ENCODE results near the gene CLP1.

CLP1 gene

DNA sequence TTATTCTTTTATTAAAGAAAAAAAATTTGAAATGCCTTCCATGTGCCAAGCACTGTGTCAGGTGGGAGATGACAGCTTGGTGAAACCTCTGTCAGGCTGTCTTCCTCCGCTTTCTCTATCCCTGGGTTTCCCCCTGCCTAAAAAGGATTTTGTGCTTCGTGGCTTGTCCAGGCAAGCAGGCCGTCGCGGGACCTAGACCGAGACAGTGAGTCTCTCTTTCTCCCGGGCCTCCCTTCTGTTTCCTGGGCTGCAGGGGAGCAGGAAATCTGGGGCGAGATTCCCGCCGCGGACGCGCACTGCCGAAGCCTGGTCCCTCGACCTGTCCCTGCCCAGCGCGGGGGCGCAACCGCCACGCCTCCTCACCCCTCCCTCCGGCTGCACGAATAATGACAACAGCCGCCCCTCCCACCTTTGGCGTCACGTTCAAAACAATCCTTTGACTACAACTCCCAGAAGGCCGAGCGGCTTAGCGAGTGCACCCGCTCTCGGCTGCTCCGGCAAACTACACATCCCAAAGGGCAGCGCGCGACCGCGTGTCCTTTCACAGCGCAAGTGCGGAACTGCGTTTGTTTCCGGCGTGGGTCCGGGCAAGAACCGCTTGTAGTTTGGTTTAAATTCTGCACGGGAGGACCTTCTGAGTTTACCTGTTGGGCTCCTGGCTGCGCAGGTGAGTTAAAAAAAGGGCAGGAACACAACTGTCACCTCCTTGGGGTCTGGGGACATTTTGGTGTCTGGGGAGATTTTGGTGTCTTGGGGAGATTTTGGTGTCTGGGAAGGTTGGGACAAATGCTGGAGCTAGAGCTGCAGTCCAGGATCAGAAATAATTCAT lies at the start of gene CLP1:
Gene CLP1 (plus strand): TSS at position 569 of the 829 bp plus-strand sequence. CDS start 1,715 bp downstream, outside the sequence.
- in situ Hi-C loops (cut with MboI; ENCODE audit: low sequenced_read_pairs): no loop called here

DNA sequence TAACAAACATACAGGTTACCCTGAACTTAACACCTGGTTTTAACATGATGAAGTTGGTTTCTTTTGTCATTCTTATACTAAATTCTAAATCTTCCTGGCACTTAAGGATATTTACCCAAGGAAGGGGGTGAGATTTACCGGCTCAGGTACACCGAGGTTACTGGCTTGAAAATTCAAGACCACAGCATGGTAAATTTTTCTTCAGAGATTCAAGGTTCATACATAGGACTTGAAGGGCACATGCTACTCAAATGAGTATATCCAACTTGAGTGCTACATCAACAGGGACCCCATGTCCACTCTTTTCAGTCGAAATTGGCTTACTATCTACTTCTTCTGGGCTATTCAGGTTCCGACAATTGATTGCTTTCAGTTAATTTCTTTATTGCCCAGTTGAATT lies 47.4 kb upstream of the CLP1 start:
- in situ Hi-C loops (cut with MboI; ENCODE audit: low sequenced_read_pairs): no loop called here

DNA sequence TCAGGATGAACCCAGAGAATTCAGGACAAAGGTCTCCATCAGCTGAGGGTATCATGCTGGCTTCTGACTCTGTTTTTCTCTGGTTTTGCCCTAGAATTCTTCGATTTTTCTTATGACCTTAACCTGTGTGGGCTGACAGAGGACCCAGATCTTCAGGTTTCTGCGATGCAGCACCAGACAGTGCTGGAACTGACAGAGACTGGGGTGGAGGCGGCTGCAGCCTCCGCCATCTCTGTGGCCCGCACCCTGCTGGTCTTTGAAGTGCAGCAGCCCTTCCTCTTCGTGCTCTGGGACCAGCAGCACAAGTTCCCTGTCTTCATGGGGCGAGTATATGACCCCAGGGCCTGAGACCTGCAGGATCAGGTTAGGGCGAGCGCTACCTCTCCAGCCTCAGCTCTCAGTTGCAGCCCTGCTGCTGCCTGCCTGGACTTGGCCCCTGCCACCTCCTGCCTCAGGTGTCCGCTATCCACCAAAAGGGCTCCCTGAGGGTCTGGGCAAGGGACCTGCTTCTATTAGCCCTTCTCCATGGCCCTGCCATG lies 43.3 kb upstream of the CLP1 start:
- in situ Hi-C loops (cut with MboI; ENCODE audit: low sequenced_read_pairs): no loop called here

DNA sequence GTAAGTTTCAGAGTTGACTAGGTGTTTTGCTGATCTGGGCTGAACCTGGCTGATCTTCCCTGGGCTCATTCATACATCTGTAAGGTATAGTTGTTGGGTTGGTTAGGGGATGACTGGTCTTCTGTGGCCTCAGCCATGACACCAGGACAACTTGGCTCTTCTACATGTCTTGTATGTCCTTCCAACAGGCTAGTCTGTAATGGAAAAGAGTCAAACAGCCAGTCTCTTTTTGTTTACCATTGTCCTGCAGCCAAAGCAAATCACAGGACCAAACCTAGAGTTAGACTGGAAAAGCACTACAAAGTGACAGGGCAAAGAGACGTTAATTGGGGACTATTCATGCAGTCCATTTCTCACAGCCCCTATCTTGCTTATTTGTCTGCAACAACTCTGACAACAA lies 42.3 kb upstream of the CLP1 start:
- in situ Hi-C loops (cut with MboI; ENCODE audit: low sequenced_read_pairs): no loop called here

DNA sequence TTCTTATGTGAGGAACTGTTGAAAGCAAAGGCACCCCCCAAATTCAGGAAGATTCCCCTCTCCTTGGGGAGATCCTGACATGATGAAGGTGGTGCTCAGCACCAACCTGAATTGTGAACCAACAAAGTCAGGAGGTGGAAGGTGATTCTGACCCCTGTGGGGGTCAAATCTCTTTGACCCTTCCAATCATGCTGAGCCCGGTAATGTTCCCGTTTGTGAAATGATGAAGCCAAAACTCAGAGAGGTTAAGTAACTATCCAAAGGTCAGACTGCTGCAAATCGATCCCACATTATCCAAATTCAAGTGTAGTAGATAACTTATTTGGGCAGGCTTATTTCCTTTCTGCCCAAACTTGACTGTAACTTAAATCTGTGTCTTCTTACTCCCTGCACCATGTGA lies 41.0 kb upstream of the CLP1 start:
- in situ Hi-C loops (cut with MboI; ENCODE audit: low sequenced_read_pairs): no loop called here

DNA sequence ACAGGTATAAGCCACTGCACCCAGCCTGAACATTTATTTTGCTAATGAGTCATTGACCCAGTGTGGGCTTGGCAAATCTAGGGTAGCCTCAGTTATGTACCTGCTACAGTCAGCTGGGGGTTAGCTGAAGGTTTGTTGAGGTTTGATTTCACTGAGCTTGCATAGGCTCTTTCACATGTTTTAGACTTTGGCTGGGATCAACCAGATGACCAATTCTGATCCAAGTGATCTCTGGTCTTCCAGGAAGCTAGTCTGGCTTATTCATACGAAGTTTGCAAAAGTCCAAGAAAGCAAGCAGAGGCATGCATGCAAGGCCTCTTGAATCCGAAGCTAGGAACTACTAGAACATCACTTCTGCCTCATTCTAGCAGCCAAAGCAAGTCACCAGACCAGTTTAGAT lies 39.1 kb upstream of the CLP1 start:
- in situ Hi-C loops (cut with MboI; ENCODE audit: low sequenced_read_pairs): no loop called here

DNA sequence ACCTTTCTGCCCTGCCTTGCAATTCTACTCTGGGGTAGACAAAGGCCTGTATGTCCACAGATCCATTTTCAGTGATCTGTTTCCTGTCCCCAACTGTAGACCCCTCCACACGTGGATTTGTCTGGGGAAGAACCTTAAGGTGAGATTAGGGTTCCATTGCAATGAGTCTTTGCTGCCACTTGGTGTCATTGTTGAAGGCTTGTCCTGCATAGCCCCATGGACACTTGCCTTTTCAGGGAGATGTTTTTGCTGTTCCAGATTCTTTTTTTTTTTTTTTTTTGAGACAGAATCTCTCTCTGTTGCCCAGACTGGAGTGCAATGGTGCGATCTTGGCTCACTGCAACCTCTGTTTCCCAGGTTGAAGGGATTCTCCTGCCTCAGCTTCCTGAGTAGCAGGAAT lies 38.2 kb upstream of the CLP1 start:
- in situ Hi-C loops (cut with MboI; ENCODE audit: low sequenced_read_pairs): no loop called here

DNA sequence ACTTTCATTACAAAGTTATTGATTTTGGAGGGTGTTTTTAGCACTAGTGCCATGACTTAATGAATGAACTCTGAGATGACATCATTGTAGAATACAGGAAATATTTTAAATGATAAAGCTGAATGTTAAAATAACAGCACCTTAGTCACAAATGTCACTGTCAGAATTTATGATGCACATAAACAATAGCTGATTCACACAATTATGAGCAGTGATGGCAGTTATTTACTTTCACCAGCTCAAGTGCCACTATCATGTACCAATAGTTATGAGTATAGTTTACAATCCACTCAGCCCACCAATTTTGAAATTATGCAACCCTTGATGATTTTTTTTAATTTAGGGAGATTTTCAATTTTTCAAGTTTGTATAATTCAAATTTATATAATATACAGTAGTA lies 37.1 kb upstream of the CLP1 start:
- in situ Hi-C loops (cut with MboI; ENCODE audit: low sequenced_read_pairs): no loop called here

DNA sequence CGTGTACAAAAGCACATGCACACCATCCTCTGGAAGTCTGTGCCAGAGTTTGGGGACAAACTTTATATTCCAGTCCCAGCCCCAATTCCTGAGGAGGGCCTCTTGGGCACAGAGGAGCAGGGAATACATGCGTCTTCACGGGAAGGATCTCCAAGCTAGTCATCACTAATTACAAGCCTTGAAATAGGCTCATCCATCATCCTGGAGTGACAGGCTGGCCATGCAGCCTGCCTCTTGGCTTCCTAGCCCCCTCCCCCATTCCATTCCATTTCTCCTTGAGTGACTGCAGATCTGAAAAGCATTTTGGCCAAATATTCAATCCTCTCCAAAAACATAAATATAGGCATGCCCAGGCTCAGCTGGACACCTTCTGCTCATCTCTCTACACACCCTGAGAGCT lies 35.3 kb upstream of the CLP1 start:
- in situ Hi-C loops (cut with MboI; ENCODE audit: low sequenced_read_pairs): no loop called here

DNA sequence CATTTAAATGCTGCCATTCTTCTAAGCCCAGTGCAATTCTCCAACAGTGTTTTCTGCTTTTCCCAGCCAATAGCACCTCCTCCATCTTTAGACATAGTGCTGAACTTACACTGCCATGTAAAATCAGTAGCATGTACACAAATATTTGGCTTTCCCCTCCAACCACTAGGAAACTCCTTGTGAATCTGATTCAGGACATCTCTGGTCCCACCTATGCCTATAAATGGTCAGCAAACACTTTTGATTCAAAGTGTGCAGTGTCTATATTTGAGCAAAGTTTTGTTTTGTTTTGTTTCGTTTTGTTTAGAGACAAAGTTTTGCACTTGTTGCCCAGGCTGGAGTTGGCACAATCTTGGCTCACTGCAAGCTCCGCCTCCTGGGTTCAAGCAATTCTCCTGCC lies 32.7 kb upstream of the CLP1 start:
- in situ Hi-C loops (cut with MboI; ENCODE audit: low sequenced_read_pairs): no loop called here

DNA sequence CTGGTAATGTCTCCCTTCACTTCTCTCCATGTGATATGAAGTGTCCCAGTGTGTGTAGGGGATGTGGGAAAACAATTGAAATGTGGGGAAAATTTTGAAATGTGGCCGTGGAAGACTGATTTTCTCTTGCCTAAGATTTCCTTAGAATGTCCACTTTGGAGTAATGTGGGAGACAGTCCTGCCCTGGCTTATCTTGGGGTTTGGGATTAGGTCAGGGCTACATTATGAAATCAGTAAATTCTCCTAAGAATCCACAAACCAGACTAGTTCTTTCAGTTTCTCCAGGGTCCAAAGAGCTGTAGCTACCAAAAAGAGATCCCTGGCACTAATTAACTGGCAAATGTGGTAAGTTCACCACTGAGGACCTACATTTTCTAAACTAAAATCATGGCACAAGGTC lies 30.7 kb upstream of the CLP1 start:
- in situ Hi-C loops (cut with MboI; ENCODE audit: low sequenced_read_pairs): no loop called here

DNA sequence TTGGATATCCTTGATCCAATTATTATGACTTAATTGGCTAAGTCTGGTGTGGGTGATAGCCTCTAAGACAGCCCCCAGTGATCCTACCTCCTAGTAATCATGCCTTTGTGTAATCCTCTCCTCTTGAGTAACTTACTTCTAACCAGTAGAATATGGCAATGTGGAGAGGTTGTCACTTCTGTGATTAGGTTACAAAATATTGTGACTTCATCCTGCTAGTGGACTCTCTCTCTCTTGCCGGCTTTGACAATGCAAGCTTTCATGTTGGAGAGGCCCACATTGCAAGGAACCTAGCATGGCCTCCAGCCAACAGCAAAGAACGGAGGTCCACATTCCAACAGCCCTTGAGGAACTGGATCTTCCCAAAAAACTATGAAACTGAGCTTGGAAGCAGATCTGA lies 27.4 kb upstream of the CLP1 start:
- in situ Hi-C loops (cut with MboI; ENCODE audit: low sequenced_read_pairs): no loop called here

DNA sequence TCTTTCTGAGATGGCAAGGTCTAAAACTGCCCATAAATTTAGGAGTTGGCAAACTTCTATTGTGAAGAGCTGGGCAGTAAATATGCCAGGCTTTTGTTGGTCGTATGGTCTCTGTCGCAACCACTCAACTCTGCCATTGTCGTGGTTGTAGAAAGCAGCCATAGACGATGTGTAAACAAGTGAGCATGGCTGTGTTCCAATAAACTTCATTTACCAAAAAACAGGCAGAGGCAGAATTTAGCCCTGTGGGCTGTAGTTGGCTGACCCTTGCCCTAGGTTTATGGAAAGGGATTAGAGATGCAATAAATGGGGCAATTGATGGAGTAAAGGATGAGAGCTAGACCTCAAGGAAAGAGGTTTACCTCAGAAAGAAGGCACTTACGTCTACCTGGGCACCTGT lies 25.4 kb upstream of the CLP1 start:
- in situ Hi-C loops (cut with MboI; ENCODE audit: low sequenced_read_pairs): no loop called here

DNA sequence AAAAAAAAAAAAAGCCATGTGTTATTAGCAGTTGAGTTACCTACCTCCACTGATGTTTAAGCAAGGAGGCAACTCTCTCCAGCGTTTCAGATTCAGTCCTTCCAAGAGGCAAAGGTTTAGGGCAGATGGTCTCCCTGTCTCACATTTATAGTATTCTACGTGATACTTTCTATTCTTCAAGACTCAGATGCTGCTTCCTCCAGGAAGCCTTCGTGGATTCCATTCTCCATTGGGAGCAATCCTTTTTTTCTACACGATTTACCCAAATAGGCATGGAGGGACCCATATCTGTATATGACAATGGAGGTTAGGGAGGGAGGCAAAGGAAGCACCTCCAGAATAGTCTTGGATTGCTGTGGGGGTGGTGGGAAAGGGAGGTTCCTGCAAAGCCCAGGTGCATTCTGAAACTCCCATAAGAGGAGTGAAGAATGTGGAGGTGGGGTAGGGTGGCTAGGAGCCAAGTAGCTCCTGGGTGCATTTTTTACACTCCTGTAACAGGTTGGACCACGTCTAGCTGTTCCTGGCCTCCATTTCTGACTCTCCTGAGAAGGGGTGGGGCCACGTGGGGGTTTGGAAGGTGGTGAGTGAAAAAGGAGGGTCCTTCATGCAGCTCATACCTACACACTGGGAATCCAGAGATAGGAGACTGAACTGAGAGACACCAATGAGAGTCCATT lies 24.0 kb upstream of the CLP1 start:
- in situ Hi-C loops (cut with MboI; ENCODE audit: low sequenced_read_pairs): no loop called here

DNA sequence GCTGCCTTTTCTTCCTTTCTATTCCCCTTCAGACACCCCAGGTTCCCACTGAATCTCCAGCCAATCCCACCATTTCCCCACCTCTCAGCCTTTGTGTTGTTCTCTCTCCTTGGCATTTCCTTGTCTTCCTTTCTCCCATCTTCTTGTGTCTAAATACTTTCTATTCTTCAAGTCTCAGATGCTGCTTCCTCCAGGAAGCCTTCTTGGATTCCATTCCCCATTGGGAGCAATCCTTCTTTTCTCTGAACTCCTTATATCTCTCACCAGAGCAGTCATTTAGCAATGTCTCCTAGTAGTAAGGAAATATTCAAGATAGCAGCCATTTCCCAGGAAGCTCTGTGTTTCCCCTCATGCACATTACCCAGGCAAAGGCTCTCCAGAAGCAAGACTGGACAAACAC lies 23.3 kb upstream of the CLP1 start:
- in situ Hi-C loops (cut with MboI; ENCODE audit: low sequenced_read_pairs): no loop called here

DNA sequence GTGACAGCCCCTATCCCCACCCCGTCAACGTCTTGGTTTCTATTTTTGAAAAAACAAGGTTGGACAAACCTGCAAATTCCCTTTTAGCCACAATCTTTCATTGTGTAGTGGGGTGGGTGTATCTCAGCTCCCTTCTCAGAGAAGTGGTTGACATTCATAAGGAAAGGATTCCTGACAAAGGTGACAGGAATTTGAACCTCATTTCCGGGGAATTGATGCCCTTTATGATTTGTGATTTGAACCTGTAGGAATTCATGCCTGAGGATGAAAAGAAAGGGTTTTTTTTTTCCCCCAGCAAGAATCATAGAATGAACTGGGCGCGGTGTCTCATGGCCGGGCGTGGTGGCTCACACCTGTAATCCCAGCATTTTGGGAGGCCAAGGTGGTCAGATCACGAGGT lies 22.3 kb upstream of the CLP1 start:
- in situ Hi-C loops (cut with MboI; ENCODE audit: low sequenced_read_pairs): no loop called here

DNA sequence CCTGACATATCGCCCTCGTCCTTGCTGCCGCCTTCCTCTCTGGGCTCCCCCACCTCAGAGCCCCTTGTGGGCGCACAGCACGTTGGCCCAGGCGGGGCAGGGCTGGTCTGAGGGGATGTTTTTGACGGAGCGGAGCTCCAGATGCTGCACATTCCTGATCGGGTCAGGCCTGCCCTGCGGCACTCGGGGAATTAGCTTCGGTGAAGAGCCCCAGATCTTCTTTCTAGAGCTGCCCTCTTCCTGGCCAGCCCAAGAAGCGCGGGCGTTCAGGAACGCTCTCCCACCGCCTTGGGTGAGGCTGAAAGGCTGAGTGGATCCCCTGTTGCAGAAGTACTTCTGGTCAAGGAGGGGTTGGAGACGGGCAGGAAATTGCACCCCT lies 19.9 kb upstream of the CLP1 start:
- in situ Hi-C loops (cut with MboI; ENCODE audit: low sequenced_read_pairs): no loop called here

DNA sequence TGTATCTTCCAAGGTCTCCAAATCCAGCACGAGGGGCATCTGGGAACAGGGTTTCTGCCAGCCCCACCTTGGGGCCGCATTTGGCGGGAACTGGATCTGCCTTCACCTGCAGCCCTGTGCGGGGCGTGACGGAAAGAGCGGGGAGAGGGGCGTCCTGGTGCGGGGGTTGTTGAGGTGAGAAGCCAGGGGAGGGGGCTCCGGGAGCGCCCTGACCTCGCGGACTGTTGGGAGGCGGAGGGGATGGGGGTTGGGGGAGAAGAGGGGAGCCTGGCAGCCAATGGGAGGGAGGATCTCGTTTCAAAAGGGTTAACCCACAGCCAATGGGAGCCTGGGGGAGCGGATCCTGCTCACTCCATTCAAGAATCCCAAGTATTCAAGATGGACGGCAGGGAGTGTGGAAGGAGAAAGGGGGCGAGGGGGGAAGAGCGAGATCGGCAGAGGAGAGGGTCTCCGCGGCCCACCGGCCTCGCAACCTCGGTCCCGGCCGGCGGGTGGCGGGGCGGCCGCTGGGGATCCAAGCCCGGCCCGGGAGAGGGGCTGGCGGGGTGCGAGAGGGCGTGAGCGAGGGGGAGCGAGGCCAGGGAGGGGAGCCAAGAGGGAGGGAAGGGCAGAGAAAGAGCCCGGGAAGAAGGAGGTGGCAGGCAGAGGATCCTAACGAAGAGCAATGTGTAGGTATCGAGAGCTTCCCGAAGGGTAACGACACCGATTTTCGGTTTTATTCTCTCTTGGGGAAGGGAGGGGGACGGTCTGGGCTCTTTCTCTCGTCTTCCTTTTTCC lies 19.4 kb upstream of the CLP1 start:
- in situ Hi-C loops (cut with MboI; ENCODE audit: low sequenced_read_pairs): no loop called here

DNA sequence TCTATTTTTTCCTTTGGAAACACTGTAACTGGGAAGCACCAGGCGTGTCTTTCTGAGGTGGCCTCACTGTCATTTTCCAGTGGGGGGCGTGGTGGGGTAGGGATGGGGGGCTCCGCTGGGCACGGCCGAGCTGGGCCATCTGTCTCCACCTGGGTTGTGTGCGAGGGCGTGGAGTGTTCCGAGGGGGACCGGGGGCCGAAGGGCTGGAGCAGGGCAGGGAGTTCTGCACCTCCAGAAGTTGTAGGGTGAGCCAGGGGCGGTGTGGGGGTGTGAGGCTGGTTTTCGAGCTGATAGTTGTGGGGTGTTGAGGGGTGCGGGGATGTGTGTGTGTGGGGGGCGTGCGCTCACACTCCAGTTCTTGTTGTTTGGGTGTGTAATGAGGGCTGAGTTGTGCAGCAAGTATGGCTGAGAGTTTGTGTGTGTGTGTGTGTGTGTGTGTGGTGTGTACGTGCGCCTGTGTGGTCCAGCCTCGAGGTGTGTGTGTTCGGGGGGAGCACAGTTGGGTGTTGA lies 18.7 kb upstream of the CLP1 start:
- in situ Hi-C loops (cut with MboI; ENCODE audit: low sequenced_read_pairs): no loop called here

DNA sequence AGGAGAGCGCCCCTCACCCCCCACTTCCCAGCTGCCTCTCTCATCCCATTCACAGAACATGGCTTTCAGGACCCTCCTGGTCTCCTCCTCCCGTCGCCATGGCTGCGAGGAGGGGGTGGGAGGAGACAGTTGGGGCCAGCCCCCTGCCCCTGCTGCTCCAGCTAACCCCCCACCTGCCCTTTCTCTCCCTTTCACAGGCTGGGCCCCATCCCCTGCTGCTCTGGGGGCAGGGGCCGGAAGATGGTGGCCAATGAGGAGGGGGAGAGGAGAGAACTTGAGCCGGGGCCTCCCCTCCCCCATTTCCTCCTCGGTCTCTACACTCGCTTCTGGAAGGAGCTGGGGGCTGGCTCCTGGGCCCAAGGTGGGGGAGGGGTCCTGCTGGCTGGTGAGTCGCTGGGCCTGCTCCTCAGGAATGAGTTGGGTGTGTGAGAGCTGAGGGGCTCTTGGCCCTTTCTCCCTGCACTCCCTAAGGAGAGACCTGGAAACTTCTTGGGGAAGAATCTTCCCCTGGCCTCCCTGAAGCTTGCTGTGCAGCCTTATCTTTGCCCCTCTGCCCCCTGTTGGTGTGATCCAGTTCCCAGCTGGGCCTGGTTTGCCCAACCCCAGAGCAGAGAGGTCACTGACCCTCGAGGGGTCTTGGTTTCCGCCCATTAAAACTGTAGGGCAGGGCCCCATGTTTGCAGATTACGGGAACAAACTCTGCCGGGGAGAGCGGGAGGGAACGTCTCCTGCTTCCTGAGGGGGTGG lies 18.1 kb upstream of the CLP1 start:
- in situ Hi-C loops (cut with MboI; ENCODE audit: low sequenced_read_pairs): loop anchor here (5.0 to 10.0 kb wide), 2 partner anchors 72 to 295 kb away; partner anchors contain the start of gene UBE2L6
